GM12801 (cell line): ENCODE results near the gene SLC45A2.

ENCODE experiments used
- TF ChIP-seq, protein P1 (sequence below): IDR thresholded peaks from one replicate; pipeline ENCODE4 v1.5.1; 2011; ENCODE audit warnings: control low read depth; ENCODE audit not compliant: insufficient read length; ENCODE audit errors: extremely low read depth

Gene SLC45A2

DNA sequence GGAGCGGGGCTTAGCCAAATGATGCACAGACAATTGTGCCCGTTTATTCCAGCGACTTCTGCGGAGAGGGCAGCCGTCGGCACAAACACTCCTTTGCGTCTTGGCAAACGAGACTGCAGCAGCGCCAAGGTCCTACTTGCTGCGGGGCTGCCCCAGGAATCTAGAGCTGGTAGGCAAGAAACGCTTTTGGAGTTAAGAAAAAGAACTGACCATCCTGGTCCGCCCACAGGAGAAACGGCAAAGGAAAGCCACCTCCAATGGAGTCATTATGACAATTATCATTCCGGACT, 46.0 kb downstream of the SLC45A2 start:
- TF ChIP-seq, protein P1, sequence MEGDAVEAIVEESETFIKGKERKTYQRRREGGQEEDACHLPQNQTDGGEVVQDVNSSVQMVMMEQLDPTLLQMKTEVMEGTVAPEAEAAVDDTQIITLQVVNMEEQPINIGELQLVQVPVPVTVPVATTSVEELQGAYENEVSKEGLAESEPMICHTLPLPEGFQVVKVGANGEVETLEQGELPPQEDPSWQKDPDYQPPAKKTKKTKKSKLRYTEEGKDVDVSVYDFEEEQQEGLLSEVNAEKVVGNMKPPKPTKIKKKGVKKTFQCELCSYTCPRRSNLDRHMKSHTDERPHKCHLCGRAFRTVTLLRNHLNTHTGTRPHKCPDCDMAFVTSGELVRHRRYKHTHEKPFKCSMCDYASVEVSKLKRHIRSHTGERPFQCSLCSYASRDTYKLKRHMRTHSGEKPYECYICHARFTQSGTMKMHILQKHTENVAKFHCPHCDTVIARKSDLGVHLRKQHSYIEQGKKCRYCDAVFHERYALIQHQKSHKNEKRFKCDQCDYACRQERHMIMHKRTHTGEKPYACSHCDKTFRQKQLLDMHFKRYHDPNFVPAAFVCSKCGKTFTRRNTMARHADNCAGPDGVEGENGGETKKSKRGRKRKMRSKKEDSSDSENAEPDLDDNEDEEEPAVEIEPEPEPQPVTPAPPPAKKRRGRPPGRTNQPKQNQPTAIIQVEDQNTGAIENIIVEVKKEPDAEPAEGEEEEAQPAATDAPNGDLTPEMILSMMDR = no peak

DNA sequence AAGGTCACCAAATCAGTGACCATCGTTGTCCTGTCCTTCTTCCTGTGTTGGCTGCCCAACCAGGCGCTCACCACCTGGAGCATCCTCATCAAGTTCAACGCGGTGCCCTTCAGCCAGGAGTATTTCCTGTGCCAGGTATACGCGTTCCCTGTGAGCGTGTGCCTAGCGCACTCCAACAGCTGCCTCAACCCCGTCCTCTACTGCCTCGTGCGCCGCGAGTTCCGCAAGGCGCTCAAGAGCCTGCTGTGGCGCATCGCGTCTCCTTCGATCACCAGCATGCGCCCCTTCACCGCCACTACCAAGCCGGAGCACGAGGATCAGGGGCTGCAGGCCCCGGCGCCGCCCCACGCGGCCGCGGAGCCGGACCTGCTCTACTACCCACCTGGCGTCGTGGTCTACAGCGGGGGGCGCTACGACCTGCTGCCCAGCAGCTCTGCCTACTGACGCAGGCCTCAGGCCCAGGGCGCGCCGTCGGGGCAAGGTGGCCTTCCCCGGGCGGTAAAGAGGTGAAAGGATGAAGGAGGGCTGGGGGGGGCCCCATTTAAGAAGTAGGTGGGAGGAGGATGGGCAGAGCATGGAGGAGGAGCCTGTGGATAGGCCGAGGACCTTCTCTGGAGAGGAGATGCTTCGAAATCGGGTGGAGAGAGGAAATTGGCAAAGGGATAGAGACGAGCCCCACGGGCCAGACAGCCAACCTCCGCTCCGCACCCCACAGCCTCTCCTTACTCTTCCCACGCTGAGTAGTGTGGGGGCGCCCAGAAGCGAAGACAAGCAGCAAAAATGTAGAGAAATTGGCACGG, 46.6 kb downstream of the SLC45A2 start:
- TF ChIP-seq, protein P1 = no peak

DNA sequence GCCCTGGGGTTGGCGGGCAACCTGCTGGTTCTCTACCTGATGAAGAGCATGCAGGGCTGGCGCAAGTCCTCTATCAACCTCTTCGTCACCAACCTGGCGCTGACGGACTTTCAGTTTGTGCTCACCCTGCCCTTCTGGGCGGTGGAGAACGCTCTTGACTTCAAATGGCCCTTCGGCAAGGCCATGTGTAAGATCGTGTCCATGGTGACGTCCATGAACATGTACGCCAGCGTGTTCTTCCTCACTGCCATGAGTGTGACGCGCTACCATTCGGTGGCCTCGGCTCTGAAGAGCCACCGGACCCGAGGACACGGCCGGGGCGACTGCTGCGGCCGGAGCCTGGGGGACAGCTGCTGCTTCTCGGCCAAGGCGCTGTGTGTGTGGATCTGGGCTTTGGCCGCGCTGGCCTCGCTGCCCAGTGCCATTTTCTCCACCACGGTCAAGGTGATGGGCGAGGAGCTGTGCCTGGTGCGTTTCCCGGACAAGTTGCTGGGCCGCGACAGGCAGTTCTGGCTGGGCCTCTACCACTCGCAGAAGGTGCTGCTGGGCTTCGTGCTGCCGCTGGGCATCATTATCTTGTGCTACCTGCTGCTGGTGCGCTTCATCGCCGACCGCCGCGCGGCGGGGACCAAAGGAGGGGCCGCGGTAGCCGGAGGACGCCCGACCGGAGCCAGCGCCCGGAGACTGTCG, 47.3 kb downstream of the SLC45A2 start:
- TF ChIP-seq, protein P1 = no peak

DNA sequence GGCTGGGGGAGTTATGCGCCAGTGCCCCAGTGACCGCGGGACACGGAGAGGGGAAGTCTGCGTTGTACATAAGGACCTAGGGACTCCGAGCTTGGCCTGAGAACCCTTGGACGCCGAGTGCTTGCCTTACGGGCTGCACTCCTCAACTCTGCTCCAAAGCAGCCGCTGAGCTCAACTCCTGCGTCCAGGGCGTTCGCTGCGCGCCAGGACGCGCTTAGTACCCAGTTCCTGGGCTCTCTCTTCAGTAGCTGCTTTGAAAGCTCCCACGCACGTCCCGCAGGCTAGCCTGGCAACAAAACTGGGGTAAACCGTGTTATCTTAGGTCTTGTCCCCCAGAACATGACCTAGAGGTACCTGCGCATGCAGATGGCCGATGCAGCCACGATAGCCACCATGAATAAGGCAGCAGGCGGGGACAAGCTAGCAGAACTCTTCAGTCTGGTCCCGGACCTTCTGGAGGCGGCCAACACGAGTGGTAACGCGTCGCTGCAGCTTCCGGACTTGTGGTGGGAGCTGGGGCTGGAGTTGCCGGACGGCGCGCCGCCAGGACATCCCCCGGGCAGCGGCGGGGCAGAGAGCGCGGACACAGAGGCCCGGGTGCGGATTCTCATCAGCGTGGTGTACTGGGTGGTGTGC, 48.0 kb downstream of the SLC45A2 start, which contains the start of gene RXFP3:
Gene RXFP3 (plus strand): TSS at position 6 of the 636 bp plus-strand sequence. CDS start 355 bp downstream, at position 361.
- TF ChIP-seq, protein P1 = no peak

DNA sequence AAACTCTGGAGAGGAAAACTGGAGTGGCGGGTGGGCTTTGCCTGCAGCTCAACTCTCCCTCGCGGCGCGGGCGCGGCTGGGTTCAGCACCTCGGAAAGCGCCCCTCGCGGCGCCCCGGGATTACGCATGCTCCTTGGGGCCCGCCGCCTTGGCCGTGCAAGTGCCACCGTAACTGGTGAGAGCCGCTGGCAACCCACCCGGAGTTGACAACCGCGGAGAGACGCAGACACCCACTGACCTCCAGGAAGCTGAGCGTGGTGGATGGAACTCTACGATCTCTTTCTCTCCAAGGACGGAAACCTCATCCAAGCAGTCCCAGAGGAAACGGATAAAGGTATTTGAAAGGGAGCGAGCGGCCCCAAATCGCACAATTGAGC, 48.5 kb downstream of the SLC45A2 start:
- TF ChIP-seq, protein P1 = no peak

DNA sequence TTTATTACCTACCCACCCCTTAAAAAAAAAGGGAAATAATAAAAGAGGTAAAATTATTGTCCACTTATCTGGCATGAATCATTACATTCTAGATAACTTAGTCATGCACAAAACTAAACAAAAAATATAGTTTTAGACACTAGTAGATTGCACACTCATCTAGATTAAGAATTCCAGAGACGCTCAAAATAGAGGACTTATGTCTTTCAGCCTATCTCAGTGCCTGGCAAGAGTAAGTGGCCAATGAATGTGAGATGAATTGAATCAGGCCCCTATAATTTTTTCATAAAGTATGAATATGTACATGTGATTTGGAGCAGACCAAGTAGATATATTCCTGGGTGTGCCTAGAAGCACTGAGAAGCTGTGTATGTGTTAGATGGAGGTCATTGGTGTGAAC, 50.3 kb downstream of the SLC45A2 start:
- TF ChIP-seq, protein P1 = no peak

DNA sequence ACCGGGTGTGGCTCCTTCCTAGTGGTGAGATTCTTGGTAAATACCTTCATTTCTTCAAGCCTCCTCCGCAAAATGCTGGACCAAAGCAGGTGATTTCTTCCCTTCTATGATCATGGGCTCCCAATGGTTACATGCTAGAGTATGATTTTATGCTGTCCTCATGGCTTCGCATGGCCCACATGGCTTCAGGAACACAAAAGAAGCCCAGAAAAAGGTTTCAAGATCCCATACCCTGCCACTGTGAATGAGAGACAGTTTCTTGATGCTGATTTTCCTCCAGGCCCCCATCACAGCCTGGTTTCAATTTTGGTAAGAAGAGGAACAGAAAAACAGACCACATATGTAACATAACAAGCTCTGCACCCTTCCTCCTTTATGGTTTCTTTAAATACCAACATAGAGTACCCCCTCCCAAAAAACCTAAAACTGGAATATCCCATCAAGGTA, 50.7 kb downstream of the SLC45A2 start:
- TF ChIP-seq, protein P1 = no peak
